ENCODE measurements around the gene LHFPL6. TPM values are rescaled to one million over a fixed set of nuclear protein-coding genes. Genes with fewer than 3 reads are reported as not detected.

Gene LHFPL6
- total and polyA plus RNA-seq, 9 of the 15 experiments (the other 6 are each of a cell fraction or from before 2014, with no cell fraction given) = 0.18 TPM; not detected in 8

DNA sequence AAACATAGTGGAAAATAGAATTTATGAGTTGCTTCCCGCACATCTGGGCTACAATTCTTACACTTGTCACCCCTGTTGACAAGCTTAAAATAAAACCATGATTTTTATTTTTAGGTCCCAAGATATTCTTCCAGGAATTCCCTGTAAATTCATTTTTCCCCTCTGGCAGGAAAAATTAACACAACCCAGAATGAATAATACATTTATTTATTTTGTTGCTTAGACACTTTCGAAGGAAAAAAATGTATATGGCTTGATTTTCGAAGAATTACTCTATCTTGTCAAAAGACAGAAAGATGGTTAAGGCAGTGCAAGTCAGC is 74.4 kb downstream of the LHFPL6 start:
- TF ChIP-seq PHB (CRISPR knock-in tag; IDR thresholded peaks at IDR 0.05) (no peak), NFYB (IDR thresholded peaks at IDR 0.05; ENCODE audit: extremely low read depth, insufficient read length) (no peak), HDAC3 (IDR thresholded peaks at IDR 0.05; ENCODE audit: borderline replicate concordance, partially characterized antibody) (no peak), EZH2 (IDR thresholded peaks at IDR 0.05; ENCODE audit: borderline replicate concordance, low read depth, low read length) (no peak), GABPA (tag; conservative IDR thresholded peaks at IDR 0.05; ENCODE audit: low read depth) (no peak), KLF10 (CRISPR knock-in tag; IDR thresholded peaks at IDR 0.05) (no peak), MXI1 (IDR thresholded peaks at IDR 0.05; ENCODE audit: low read depth, low read length) (no peak), RAD51 (IDR thresholded peaks at IDR 0.05; ENCODE audit: borderline replicate concordance, low read depth) (no peak), HNRNPK (IDR thresholded peaks at IDR 0.05; ENCODE audit: low read depth, low read length, poor library complexity, severe bottlenecking) (no peak)
- TF ChIP-seq, protein P1, sequence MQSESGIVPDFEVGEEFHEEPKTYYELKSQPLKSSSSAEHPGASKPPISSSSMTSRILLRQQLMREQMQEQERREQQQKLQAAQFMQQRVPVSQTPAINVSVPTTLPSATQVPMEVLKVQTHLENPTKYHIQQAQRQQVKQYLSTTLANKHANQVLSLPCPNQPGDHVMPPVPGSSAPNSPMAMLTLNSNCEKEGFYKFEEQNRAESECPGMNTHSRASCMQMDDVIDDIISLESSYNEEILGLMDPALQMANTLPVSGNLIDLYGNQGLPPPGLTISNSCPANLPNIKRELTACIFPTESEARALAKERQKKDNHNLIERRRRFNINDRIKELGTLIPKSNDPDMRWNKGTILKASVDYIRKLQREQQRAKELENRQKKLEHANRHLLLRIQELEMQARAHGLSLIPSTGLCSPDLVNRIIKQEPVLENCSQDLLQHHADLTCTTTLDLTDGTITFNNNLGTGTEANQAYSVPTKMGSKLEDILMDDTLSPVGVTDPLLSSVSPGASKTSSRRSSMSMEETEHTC (IDR thresholded peaks at IDR 0.05) = no peak
- H3K4me2 ChIP-seq (ENCODE audit: insufficient read depth, low read length) = no peak overlapping the region
- ATAC-seq (no peak), FAIRE-seq (no peak), DNase-seq (ENCODE audit: extremely low read depth in 1 of 4, low spot score in 3 of 4) (no peak)
- H3K9me1 ChIP-seq (ENCODE audit: control insufficient read depth, insufficient read depth, low read length) = no peaks in the 10 kb centered on the region
- POLR2A ChIA-PET = no interaction called here
- H4K20me1 ChIP-seq (replicated peaks; ENCODE audit: control insufficient read depth, insufficient read depth, low read length) = no peaks in the 10 kb centered on the region
- intact Hi-C loops (cut with micrococcal nuclease) = no loop called here
- H3K79me2 ChIP-seq (ENCODE audit: control insufficient read depth, insufficient read depth, low read length) = no peaks in the 10 kb centered on the region
- no TSS peak for BruUV-seq (replicated peaks)
- no peaks in the 10 kb centered on the region for H3K9me3 ChIP-seq (replicated peaks; ENCODE audit: control insufficient read depth, insufficient read depth, low read depth, low read length)
- H2AFZ ChIP-seq (ENCODE audit: low read depth, low read length) = no peak overlapping the region
- H3K36me3 ChIP-seq (ENCODE audit: control insufficient read depth, insufficient read depth, low read length) = no peaks in the 10 kb centered on the region
- CTCF ChIA-PET (ENCODE audit: low intra/inter-chr PET ratio) = no interaction called here
- no peak overlapping the region for H3K27ac ChIP-seq (ENCODE audit: extremely low read depth, low read depth, low read length)
- in situ Hi-C loops (cut with MboI) = no loop called here
- H3K27me3 ChIP-seq (ENCODE audit: control insufficient read depth in 2 of 2, insufficient read depth in 2 of 2, low read length in 2 of 2) = no peaks in the 10 kb centered on the region
- H3K4me1 ChIP-seq (replicated peaks in 1 of 2; ENCODE audit: control insufficient read depth in 2 of 2, insufficient read depth in 2 of 2, low read length in 2 of 2) = no peaks in the 10 kb centered on the region
- no peak overlapping the region for H3K4me3 ChIP-seq
- WGBS (ENCODE audit: insufficient coverage, low coverage, missing lambda C conversion rate) = 2% methylated on average over 3 of the region's 3 CpGs
- H3K9ac ChIP-seq (ENCODE audit: insufficient read depth in 1 of 2, low read depth in 2 of 2, low read length in 2 of 2) = no peak overlapping the region
